Retinal pigment epithelial cell (primary cell): Measurements from ENCODE around the gene HOXA10.

Experiments
- DNase-seq: peaks from one replicate; pipeline ENCODE4 v3.0.0-alpha.2; 2010; ENCODE audit warnings: low read depth
- H3K4me3 ChIP-seq: 2 replicates; pipeline ENCODE4 v1.5.1; 2011; ENCODE audit warnings: mild to moderate bottlenecking, low read length, control low read depth, moderate library complexity
- CTCF ChIP-seq: conservative IDR thresholded peaks from 2 replicates; pipeline ENCODE4 v1.5.1; 2011; ENCODE audit warnings: low read depth, low read length, control low read depth, inconsistent platforms

HOXA10 gene

GRCh38 chr7:27171325-27171636 is 2.8 kb downstream of the HOXA10 start:
- no peak overlapping the region for H3K4me3 ChIP-seq
- no peak for DNase-seq

GRCh38 chr7:27170426-27171324 is 3.4 kb downstream of the HOXA10 start:
- no peak for DNase-seq
- no peak for TF ChIP-seq CTCF
- no peak overlapping the region for H3K4me3 ChIP-seq

More at GRCh38 chr7:27171325-27171636, 2.8 kb downstream of the HOXA10 start:
- TF ChIP-seq CTCF: no peak

GRCh38 chr7:27169658-27170425 is 4.3 kb downstream of the HOXA10 start:
- TF ChIP-seq CTCF: no peak
- H3K4me3 ChIP-seq: no peak overlapping the region
- DNase-seq: no peak

GRCh38 chr7:27168265-27168947 is 5.7 kb downstream of the HOXA10 start:
- DNase-seq: no peak
- H3K4me3 ChIP-seq: no peak overlapping the region
- TF ChIP-seq CTCF: no peak

- no peak for TF ChIP-seq CTCF
- no peak for DNase-seq
- H3K4me3 ChIP-seq: no peak overlapping the region
These were observed 6.2 kb downstream of the HOXA10 start for GRCh38 chr7:27167916-27168264.

- H3K4me3 ChIP-seq: no peak overlapping the region
- DNase-seq: no peak
- no peak for TF ChIP-seq CTCF
These were observed 7.3 kb downstream of the HOXA10 start for GRCh38 chr7:27166531-27167505.
